Activated T-cell treated with anti-CD3 and anti-CD28 coated beads, Interleukin-2, amount 50 U/mL, for 4 hours (primary cell): ENCODE data around the gene C11orf65. TPM values are rescaled to one million over a fixed set of nuclear protein-coding genes. Genes with fewer than 3 reads are reported as not detected.
A peak's percentile ranks its signal among the peaks of the same experiment; 100 is the strongest.
"Not testable (repeated sequence)": the region's sequence is repeated elsewhere in the genome, so short reads cannot be mapped to it uniquely, and the experiment has no call there.

Source experiments
- ATAC-seq, 2 donors: fragments of 200-7000 bp; cut with Tn5 transposase; one replicate each; pipeline ENCODE4 v1.10.0; 2021
- DNase-seq: peaks from one replicate; pipeline ENCODE4 v3.0.0-alpha.2; 2020
- H3K27me3 Mint-ChIP-seq: one replicate; pipeline ENCODE4 v1.8.0; 2021; ENCODE audit warnings: low read depth, mixed read lengths
- H3K36me3 Mint-ChIP-seq: one replicate; pipeline ENCODE4 v1.8.0; 2022; ENCODE audit warnings: mixed read lengths; ENCODE audit not compliant: insufficient read depth
- H3K4me1 Mint-ChIP-seq: one replicate; pipeline ENCODE4 v1.8.0; 2021; ENCODE audit warnings: low read depth, mixed read lengths
- H3K4me3 Mint-ChIP-seq: one replicate; pipeline ENCODE4 v1.8.0; 2021; ENCODE audit warnings: mild to moderate bottlenecking, moderate library complexity, mixed read lengths
- H3K9me3 Mint-ChIP-seq: one replicate; pipeline ENCODE4 v1.8.0; 2021; ENCODE audit warnings: mixed read lengths
- total RNA-seq, 3 donors: library from RNA; stranded (reverse); gene quantifications; one replicate each; pipeline ENCODE4 v1.2.1, GENCODE V29; 2021

C11orf65 gene
- total RNA-seq, 3 donors from 2014 or later, result 0.79 to 0.92 (median 0.91) TPM

DNA sequence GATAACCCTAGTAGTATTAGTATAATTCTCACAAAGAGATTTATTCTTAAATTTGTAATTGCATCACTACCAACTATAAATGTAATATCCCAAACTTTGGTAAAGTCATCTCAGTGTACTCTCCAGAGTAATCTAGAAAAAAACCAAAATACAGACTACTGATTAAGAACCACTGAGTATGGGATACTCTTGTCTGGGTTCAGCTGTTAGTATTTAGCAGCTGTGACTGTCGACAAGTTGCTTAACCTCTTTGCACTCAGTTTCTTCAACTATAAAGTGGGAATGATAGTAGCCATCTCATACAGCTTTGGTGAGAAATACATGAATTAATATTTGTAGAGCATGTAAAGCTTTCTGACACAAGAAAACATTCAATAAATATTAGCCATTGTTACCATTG is 35.3 kb downstream of the C11orf65 start:
- Mint-ChIP-seq H3K4me3 (no peak overlapping the region), H3K4me1 (no peaks in the 10 kb centered on the region), H3K36me3 (peaks cover 4% of the 10 kb centered on the region), H3K9me3 (no peaks in the 10 kb centered on the region), H3K27me3 (peaks cover 2% of the 10 kb centered on the region)
- ATAC-seq (no peak), DNase-seq (no peak)

DNA sequence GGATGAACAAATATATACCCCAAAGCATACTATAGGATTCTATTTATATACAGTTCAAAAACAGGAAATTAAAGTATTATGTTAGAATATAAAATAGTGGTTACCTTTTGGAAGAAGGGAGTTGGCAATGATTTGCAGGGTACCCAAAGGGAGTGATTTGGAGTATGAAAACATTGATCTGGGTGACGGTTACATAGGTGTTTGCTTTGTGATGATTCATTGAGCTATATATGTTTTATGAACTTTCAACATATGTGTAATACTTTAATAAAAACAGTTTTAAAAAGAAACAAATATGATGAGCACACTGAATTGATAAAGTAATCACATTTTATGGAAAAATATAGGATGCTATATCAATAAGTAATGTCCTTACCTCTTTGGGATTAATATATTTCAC is 36.0 kb downstream of the C11orf65 start:
- H3K27me3 Mint-ChIP-seq, result peaks cover 2% of the 10 kb centered on the region
- H3K36me3 Mint-ChIP-seq, result peaks cover 3% of the 10 kb centered on the region
- H3K9me3 Mint-ChIP-seq, result peaks cover 2% of the 10 kb centered on the region
- H3K4me3 Mint-ChIP-seq, result no peak overlapping the region
- ATAC-seq (no peak), DNase-seq (no peak)
- H3K4me1 Mint-ChIP-seq, result no peaks in the 10 kb centered on the region

DNA sequence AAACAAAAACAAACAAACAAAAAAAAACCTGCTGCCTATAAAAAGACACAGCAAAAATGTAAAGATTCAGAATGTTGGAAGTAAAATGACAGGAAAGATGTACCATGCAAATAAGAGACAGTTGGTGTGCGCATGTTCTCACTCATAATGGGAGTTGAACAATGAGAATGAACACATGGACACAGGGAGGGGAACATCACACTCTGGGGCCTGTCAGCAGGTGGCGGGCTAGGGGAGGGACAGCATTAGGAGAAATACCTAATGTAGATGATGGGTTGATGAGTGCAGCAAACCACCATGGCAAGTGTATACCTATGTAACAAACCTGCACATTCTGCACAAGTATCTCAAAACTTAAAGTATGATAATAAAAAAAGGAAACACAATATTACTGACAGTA is 49.8 kb downstream of the C11orf65 start:
- not testable (repeated sequence) for H3K4me3 Mint-ChIP-seq, H3K9me3 Mint-ChIP-seq, H3K36me3 Mint-ChIP-seq, H3K27me3 Mint-ChIP-seq, H3K4me1 Mint-ChIP-seq, ATAC-seq
- peak; percentile 25 for DNase-seq

DNA sequence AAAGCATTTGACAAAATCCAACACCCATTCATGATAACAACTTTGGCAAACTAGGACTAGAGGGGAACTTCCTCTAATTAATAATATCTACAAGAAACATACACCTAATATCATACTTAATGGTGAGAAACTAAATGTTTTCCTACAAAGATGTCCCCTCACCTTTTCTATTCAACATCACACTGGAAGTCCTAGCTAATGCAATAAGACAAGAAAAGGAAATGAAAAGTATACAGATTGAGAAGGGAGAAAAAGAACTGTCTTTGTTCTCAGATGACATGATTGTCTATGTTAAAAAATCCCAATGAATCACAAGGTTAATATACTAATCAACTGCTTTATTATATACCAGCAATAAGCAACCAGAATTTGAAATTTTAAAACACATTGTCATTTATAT is 52.4 kb downstream of the C11orf65 start:
- H3K36me3 Mint-ChIP-seq, result no peaks in the 10 kb centered on the region
- no peaks in the 10 kb centered on the region for H3K9me3 Mint-ChIP-seq
- no peak for ATAC-seq
- DNase-seq, result no peak
- no peak overlapping the region for H3K4me3 Mint-ChIP-seq
- no peaks in the 10 kb centered on the region for H3K27me3 Mint-ChIP-seq
- no peaks in the 10 kb centered on the region for H3K4me1 Mint-ChIP-seq

DNA sequence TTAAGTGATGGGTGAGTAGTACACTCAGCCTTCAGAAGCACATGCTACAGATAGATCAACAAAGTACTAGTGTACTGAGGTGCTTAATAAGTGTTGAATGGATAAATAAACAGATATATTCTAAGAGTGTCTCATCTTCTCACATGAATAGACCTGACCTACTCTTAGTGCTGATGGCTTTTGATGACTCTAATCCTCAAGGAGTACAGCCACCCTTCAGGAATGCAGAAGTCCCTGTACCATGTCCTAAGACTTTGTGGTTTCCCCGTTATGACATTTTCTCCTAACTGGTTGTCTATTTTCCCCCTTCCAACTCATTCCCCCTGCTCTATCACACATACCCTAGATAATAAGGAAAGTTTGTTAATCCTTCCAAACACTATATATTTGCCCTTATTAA is 61.6 kb downstream of the C11orf65 start:
- Mint-ChIP-seq H3K9me3 (peaks cover 3% of the 10 kb centered on the region), H3K4me3 (no peak overlapping the region), H3K27me3 (no peaks in the 10 kb centered on the region), H3K4me1 (no peaks in the 10 kb centered on the region), H3K36me3 (peaks cover 1% of the 10 kb centered on the region)
- ATAC-seq (no peak), DNase-seq (no peak)

DNA sequence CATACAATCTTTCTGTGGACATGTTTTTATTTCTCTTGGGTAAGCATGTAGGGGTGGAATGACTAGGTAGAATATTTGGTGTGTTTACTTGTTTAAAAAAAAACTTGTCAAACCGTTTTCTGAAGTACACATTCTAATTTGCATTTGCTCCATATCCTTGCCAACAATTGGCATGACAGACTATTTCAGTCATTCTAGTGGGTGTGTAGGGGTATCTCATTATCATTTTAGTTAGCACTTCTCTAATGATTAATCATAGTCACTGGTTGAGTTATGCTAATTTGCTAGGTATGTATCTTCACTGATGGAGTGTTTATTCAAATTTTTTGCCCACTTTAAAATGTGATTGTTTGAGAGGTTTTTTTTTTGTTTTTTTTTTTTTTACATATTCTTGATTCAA is 64.3 kb downstream of the C11orf65 start:
- no peaks in the 10 kb centered on the region for H3K36me3 Mint-ChIP-seq
- ATAC-seq, result no peak
- H3K4me3 Mint-ChIP-seq, result no peak overlapping the region
- H3K9me3 Mint-ChIP-seq, result no peaks in the 10 kb centered on the region
- H3K4me1 Mint-ChIP-seq, result no peaks in the 10 kb centered on the region
- no peak for DNase-seq
- H3K27me3 Mint-ChIP-seq, result no peaks in the 10 kb centered on the region

DNA sequence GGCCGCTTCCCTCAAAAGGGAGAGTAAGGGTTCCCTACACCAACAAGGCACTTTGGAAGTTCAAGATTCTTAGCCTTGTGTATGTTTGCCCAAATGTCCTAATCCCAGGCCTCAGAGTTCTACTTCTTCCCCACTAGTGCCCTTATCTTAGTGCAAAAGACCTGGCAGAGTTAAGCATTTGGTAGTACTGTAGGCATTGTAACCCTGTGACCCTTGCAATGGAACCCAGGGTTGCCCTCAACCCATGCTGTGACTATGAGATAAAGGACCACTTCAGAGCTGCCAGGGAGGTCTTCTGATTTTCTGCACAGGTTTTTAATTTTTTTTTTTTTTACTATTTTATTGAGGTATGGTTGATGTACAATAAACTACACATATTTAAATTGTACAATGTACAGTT is 65.1 kb downstream of the C11orf65 start:
- ATAC-seq (no peak), DNase-seq (no peak)
- no peaks in the 10 kb centered on the region for H3K4me1 Mint-ChIP-seq
- H3K36me3 Mint-ChIP-seq, result no peaks in the 10 kb centered on the region
- H3K4me3 Mint-ChIP-seq, result no peak overlapping the region
- H3K27me3 Mint-ChIP-seq, result no peaks in the 10 kb centered on the region
- no peaks in the 10 kb centered on the region for H3K9me3 Mint-ChIP-seq

DNA sequence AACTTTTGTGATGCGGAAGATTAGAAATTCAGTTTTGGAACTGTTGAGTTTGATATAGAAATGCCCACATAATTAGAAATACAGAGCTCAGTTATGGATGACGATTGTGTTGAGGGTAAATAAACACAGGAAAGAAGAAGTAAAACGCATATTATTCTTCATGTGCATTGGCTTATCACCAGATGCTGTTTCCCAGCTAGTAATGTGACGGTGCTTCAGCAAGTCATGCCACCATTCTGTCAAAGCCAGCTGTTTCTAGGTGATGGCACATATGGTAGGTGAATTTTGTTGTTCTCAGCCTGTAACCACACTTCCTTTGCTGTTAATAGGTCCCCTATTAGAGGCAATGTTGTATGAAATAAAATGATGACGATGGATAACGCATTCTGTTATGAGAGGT is 68.9 kb downstream of the C11orf65 start:
- H3K9me3 Mint-ChIP-seq, result no peaks in the 10 kb centered on the region
- ATAC-seq (no peak), DNase-seq (no peak)
- no peak overlapping the region for H3K4me3 Mint-ChIP-seq
- no peaks in the 10 kb centered on the region for H3K4me1 Mint-ChIP-seq
- H3K27me3 Mint-ChIP-seq, result no peaks in the 10 kb centered on the region
- no peaks in the 10 kb centered on the region for H3K36me3 Mint-ChIP-seq

DNA sequence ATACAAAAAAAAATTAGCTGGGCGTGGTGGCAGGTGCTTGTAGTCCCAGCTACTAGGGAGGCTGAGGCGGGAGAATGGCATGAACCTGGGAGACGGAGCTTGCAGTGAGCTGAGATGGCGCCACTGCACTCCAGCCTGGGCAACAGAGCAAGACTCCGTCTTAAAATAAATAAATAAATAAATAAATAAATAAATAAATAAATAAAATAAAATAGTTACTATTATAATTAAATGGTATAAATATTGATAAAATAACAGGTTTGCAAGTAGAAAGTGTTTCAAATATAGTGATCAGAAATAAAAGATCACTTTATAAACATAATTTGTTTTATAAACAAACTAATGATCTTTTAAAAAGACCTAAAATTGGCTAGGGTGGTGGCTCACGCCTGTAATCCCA is 70.7 kb downstream of the C11orf65 start:
- not testable (repeated sequence) for H3K4me3 Mint-ChIP-seq, H3K9me3 Mint-ChIP-seq, ATAC-seq, H3K27me3 Mint-ChIP-seq, H3K36me3 Mint-ChIP-seq, H3K4me1 Mint-ChIP-seq, DNase-seq

DNA sequence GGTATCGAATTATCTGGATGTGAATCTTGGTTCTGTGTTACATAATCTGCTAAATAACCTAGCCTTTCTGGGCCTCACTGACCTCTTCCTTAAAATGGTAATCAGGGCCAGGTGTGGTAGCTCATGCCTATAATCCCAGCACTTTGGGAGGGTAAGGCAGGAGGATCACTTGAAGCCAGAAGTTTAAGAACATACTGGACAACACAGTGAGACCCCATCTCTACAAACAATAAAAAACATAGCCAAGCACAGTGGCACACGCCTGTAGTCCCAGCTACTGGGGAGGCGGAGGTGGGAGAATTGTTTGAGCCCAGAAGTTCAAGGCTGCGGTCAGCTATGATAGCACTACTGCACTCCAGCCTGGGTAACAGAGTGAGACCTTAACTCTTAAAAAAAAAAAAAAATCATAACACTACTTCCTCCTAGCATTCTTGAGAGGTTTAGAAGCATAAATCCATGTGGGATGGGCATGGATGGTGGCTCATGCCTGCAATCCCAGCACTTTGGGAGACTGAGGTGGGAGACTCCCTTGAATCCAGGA is 72.5 kb downstream of the C11orf65 start:
- ATAC-seq (no peak), DNase-seq (no peak)
- H3K9me3 Mint-ChIP-seq, result no peaks in the 10 kb centered on the region
- no peaks in the 10 kb centered on the region for H3K4me1 Mint-ChIP-seq
- H3K36me3 Mint-ChIP-seq, result no peaks in the 10 kb centered on the region
- H3K4me3 Mint-ChIP-seq, result no peak overlapping the region
- no peaks in the 10 kb centered on the region for H3K27me3 Mint-ChIP-seq

DNA sequence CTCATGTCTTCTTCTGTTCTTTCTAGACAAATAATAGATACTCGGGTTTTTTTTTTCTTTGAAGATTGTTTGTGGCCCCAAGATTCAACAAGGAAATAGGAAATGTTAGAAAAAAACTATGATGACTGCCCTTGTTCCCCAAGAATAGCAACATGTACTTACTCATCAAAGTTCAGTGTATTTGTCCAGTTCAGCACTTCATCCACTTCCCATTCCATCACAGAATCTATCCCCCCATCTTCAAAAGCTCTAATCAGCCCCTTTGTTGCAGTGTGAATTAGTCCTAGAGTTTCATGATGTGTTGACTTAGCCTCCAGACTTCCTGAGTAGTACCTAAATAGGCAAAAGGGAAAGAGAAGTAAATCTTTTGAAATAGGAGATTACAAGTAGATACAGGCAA is 74.3 kb downstream of the C11orf65 start:
- no peak overlapping the region for H3K4me3 Mint-ChIP-seq
- no peak for DNase-seq
- H3K27me3 Mint-ChIP-seq, result no peaks in the 10 kb centered on the region
- no peak for ATAC-seq
- H3K4me1 Mint-ChIP-seq, result no peaks in the 10 kb centered on the region
- H3K36me3 Mint-ChIP-seq, result no peaks in the 10 kb centered on the region
- H3K9me3 Mint-ChIP-seq, result no peaks in the 10 kb centered on the region

DNA sequence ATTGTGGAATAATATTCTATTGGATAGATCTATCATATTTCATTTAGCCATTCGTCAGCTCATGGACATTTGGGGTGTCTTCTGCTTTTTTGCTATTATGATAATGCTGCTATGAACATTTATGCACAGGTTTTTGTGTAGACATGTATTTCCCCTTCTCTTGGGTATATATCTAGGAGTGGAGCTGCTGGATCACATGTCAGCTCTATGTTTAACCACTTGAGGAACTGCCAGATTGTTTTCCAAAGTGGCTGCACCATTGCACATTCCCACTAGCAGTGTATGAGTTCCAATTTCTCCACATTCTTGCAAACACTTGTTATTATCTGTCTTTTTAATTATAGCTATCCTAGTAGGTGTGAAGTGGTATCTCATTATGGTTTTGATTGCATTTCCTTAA is 75.0 kb downstream of the C11orf65 start:
- Mint-ChIP-seq H3K4me3 (no peak overlapping the region), H3K36me3 (no peaks in the 10 kb centered on the region)

DNA sequence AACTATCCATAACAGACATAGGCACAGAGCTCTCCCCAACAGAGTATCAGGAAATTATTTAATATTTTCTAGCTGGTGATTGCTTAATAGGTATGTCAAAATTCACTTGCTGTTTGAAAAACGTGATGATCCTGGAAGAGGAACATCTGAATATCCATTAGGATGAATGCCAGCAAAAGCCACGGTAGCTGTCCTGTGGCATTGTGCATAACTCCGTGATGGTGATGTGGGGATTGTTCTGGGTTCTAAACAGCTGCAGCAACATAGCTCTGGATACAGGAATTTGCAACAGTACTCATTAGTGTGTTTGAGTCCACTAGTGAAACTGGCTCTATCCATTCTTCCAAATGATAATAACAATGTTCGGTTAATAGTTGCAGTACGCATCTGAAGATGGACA is 78.8 kb downstream of the C11orf65 start:
- Mint-ChIP-seq H3K4me1 (no peaks in the 10 kb centered on the region), H3K27me3 (no peaks in the 10 kb centered on the region), H3K4me3 (no peak overlapping the region), H3K36me3 (no peaks in the 10 kb centered on the region), H3K9me3 (no peaks in the 10 kb centered on the region)
- DNase-seq, result no peak
- ATAC-seq, result no peak

More for the DNA sequence above, 75.0 kb downstream of the C11orf65 start:
- DNase-seq (no peak), ATAC-seq (no peak)
- no peaks in the 10 kb centered on the region for H3K4me1 Mint-ChIP-seq
- H3K9me3 Mint-ChIP-seq, result no peaks in the 10 kb centered on the region
- no peaks in the 10 kb centered on the region for H3K27me3 Mint-ChIP-seq

DNA sequence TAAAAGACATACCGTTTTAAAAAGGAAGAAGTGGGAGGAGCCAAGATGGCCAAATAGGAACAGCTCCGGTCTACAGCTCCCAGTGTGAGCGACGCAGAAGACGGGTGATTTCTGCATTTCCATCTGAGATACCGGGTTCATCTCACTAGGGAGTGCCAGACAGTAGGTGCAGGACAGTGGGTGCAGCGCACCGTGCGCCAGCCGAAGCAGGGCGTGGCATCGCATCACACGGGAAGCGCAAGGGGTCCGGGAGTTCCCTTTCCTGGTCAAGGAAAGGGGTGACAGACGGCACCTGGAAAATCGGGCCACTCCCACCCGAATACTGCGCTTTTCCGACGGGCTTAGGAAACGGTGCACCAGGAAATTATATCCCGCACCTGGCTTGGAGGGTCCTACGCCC is 93.8 kb downstream of the C11orf65 start:
- not testable (repeated sequence) for H3K27me3 Mint-ChIP-seq, H3K4me1 Mint-ChIP-seq, DNase-seq, ATAC-seq, H3K4me3 Mint-ChIP-seq, H3K9me3 Mint-ChIP-seq
- H3K36me3 Mint-ChIP-seq, result peaks cover 16% of the 10 kb centered on the region

DNA sequence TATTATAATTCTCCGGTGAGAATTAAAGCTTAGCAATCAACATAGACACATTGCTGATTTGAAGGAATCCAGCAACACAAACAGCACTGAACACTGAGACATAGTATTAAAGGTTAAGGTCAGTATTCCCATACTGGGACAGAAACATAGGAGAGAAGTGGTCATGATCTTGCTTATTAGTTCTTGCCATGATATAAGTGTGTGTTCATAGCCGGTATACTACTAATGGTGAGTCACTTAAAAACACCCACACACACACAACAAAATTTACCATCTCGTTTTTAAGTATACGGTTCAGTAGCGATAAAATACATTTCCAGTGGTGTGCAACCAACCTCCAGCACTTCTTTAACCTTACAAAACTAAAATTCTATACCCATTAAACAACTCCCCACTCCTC is 96.3 kb downstream of the C11orf65 start:
- H3K4me3 Mint-ChIP-seq, result no peak overlapping the region
- H3K4me1 Mint-ChIP-seq, result peaks cover 7% of the 10 kb centered on the region
- H3K36me3 Mint-ChIP-seq, result peaks cover 26% of the 10 kb centered on the region
- DNase-seq, result no peak
- ATAC-seq, result no peak
- peaks cover 3% of the 10 kb centered on the region for H3K9me3 Mint-ChIP-seq
- no peaks in the 10 kb centered on the region for H3K27me3 Mint-ChIP-seq

DNA sequence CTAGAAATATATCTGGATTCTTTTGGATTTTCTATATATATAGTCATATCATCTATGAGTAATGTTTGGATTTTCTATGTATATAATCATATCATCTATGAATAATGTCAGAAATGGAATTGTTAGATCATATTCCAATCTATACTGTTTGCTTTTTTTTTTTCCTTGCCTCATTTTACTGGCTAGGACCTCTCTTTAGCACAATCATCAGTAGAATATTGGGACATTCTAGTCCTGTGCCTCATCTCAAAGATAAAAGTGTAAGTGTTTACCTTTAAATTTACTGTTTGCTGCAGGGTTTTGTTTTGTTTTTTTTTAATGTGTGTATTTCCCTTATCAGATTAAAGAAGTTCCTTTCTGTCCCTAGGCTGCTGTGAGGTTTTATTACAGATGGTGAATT is 97.0 kb downstream of the C11orf65 start:
- no peak overlapping the region for H3K4me3 Mint-ChIP-seq
- peaks cover 3% of the 10 kb centered on the region for H3K9me3 Mint-ChIP-seq
- H3K27me3 Mint-ChIP-seq, result no peaks in the 10 kb centered on the region
- ATAC-seq (no peak), DNase-seq (no peak)
- peaks cover 29% of the 10 kb centered on the region for H3K36me3 Mint-ChIP-seq
- peaks cover 7% of the 10 kb centered on the region for H3K4me1 Mint-ChIP-seq
